ENCODE data around the gene TMEM131.

Gene TMEM131

DNA sequence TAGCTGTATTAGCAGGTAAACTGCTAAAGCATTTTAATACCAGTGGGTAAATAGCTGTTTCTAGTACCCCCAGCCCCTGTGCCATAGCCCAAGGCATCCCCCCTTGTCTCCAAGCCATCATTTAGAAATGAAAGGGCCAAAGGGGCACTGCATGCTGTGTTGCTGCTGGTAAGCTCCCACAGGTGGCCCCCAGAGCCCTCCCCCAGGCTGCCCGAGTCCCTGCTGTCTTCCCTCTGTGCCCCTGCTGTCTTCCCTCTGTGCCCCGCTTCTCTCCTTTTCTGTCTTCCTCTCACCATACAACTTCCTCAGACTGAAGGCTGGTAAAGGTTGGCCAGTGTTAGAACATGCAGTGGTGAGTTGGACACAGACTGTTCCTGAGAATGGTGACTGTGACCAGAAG is 240.3 kb downstream of the TMEM131 start:
- no peak overlapping the region for H3K9ac ChIP-seq (ENCODE audit: low read depth, low read length)
- no peaks in the 10 kb centered on the region for H3K9me3 ChIP-seq (ENCODE audit: control insufficient read depth, insufficient read depth, low read length)
- H3K4me1 ChIP-seq (ENCODE audit: control insufficient read depth, insufficient read depth, low read length) = peaks cover 9% of the 10 kb centered on the region
- no peaks in the 10 kb centered on the region for H3K27me3 ChIP-seq (ENCODE audit: control insufficient read depth, insufficient read depth, low read length)
- no peak overlapping the region for H3K4me3 ChIP-seq (ENCODE audit: low read depth, low read length)
- H3K36me3 ChIP-seq (ENCODE audit: control insufficient read depth, insufficient read depth, low read length) = peaks cover 14% of the 10 kb centered on the region

DNA sequence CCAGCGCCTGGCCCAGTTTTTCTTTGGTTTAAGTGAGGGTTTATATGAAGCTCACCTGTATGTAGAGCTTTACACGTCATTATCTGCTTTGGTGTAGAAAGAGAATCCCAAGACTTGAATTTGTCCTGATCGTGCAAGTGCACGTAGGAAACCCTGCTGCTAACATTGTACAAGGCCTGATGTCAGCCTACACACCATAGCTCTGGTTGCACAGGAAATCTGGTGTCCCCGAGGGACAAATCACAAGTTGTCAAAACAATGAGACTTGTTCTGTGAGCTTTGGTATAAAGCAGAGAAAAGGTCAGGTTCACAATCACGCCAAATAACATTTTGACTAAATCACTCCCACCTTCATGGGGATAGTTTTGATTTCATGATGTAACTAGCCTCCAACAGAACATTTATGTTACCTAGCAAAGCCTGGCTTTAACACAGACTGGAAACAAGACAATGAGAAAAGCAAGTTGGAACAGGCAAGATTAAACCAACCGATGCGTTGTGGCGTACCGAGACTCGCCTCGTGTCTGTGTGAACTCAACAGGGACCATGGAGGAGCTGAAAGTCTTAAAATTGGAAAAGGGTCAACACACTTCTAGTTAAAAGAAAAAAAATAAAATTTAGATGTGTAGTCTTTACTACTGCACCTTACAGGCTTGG is 240.9 kb downstream of the TMEM131 start:
- Histone ChIP-seq H3K9me3 (ENCODE audit: control insufficient read depth, insufficient read depth, low read length) (no peaks in the 10 kb centered on the region), H3K4me1 (ENCODE audit: control insufficient read depth, insufficient read depth, low read length) (peaks cover 9% of the 10 kb centered on the region), H3K9ac (ENCODE audit: low read depth, low read length) (no peak overlapping the region), H3K4me3 (ENCODE audit: low read depth, low read length) (no peak overlapping the region), H3K36me3 (ENCODE audit: control insufficient read depth, insufficient read depth, low read length) (peaks cover 13% of the 10 kb centered on the region), H3K27me3 (ENCODE audit: control insufficient read depth, insufficient read depth, low read length) (no peaks in the 10 kb centered on the region)

DNA sequence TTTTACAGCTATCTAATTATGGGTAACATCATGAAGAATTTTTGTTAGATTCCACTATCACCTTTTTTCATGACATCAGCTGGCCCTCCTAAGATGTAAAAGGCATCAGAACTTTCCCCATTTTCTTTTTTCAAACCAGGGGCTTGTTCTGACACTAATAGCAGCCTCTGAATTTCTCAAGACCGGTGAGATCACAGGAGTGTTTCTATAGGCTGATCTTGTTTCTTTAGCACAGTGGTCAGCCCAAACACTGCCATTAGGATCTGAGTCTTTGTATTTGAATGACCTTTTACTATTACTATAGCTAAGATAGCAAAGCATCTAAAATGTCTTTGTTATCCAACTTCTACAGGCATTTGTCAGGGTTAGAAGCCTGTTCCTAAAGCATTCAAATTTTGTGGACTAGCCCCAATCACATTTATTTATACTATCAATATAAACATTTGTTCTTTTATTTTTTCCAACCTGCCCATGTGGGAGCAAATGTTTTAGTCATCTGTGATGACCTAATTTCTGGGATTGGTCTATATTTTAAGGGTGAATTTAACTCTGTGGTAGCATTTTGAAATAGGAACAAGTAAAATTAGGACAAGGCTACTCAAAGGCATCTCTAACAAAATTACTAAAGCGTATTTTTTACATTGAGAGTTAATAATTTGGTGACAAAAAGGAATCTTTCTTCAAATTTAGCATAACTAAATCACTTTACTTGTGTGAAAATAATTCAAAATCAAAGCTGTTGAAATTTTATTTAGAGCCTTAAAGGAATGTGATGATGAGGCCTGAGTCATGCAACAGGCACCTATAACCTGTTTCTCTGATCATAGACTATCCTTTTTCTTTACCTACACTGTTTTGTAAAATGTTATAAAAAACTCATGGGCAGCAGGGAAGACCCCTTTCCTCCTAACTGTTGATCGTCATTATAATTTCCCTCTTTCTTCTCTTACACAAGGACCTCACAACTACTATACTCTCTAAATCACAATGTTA is 243.1 kb downstream of the TMEM131 start:
- H3K27me3 ChIP-seq (ENCODE audit: control insufficient read depth, insufficient read depth, low read length) = no peaks in the 10 kb centered on the region
- peaks cover 4% of the 10 kb centered on the region for H3K36me3 ChIP-seq (ENCODE audit: control insufficient read depth, insufficient read depth, low read length)
- H3K9me3 ChIP-seq (ENCODE audit: control insufficient read depth, insufficient read depth, low read length) = no peaks in the 10 kb centered on the region
- H3K4me3 ChIP-seq (ENCODE audit: low read depth, low read length) = no peak overlapping the region
- peaks cover 9% of the 10 kb centered on the region for H3K4me1 ChIP-seq (ENCODE audit: control insufficient read depth, insufficient read depth, low read length)
- no peak overlapping the region for H3K9ac ChIP-seq (ENCODE audit: low read depth, low read length)

DNA sequence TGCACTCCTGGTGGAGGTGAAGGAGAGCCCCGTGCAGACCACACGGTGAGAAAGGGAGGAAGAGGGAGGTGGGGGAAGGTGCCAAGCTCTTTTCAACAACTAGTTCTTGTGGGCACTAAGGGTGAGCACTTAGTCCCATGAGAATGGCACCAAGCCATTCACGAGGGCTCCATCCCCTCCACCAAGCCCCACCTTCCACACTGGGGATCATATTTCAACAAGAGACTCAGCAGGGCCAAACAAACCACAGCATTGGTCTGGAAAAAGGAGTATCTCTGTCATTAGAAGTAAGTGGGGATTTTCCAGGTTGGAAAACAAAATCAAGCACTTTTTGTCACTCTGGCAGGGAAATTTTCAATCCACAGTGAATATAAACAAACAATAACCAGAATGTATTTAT is 244.0 kb downstream of the TMEM131 start:
- Histone ChIP-seq H3K9ac (ENCODE audit: low read depth, low read length) (no peak overlapping the region), H3K36me3 (ENCODE audit: control insufficient read depth, insufficient read depth, low read length) (no peaks in the 10 kb centered on the region), H3K4me1 (ENCODE audit: control insufficient read depth, insufficient read depth, low read length) (peaks cover 9% of the 10 kb centered on the region), H3K9me3 (ENCODE audit: control insufficient read depth, insufficient read depth, low read length) (no peaks in the 10 kb centered on the region), H3K27me3 (ENCODE audit: control insufficient read depth, insufficient read depth, low read length) (no peaks in the 10 kb centered on the region), H3K4me3 (ENCODE audit: low read depth, low read length) (no peak overlapping the region)

DNA sequence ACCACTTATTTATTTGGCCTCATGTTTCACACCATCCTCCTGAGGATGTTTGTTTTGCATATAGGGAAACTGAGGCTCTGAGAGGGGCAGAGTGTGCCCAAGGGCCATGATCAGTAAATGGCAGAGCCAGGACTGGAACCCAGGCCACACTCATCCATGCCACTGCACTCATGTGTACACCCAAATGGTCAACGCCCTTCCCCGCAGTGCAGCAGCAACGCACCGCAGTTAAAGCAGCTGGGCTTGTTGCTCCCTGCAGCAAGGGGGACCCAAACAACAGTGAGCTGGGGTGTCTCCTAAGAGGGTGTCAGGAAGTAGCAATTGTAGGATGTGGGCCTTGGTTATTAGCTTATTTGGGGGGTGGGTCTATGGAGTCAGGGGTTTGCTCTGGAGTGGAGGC is 245.7 kb downstream of the TMEM131 start:
- no peaks in the 10 kb centered on the region for H3K27me3 ChIP-seq (ENCODE audit: control insufficient read depth, insufficient read depth, low read length)

DNA sequence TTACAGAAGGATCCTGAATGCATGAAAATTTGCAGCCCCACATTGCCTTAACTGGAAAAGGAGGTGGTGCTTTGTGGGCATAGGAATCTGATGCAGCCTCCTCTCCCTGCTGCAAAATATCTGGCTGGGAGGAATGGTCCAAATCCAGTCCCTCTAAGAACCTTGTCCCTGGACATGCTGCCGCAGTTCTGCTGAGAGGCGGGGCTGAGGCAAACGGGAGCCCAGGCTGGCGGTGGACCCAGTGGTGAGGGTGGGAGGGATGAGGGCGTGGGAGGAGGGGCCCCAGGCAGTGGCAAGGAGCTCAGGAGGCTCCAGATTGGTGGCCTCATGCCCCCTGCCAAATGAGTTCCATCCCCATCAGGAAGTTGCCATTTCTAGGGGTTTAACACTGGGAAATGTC is 246.2 kb downstream of the TMEM131 start:
- Histone ChIP-seq H3K4me3 (ENCODE audit: low read depth, low read length) (no peak overlapping the region), H3K9me3 (ENCODE audit: control insufficient read depth, insufficient read depth, low read length) (no peaks in the 10 kb centered on the region), H3K9ac (ENCODE audit: low read depth, low read length) (no peak overlapping the region), H3K36me3 (ENCODE audit: control insufficient read depth, insufficient read depth, low read length) (no peaks in the 10 kb centered on the region), H3K4me1 (ENCODE audit: control insufficient read depth, insufficient read depth, low read length) (peaks cover 9% of the 10 kb centered on the region), H3K27me3 (ENCODE audit: control insufficient read depth, insufficient read depth, low read length) (no peaks in the 10 kb centered on the region)

More for the DNA sequence above, 245.7 kb downstream of the TMEM131 start:
- Histone ChIP-seq H3K9me3 (ENCODE audit: control insufficient read depth, insufficient read depth, low read length) (no peaks in the 10 kb centered on the region), H3K4me1 (ENCODE audit: control insufficient read depth, insufficient read depth, low read length) (peaks cover 9% of the 10 kb centered on the region), H3K4me3 (ENCODE audit: low read depth, low read length) (no peak overlapping the region), H3K36me3 (ENCODE audit: control insufficient read depth, insufficient read depth, low read length) (no peaks in the 10 kb centered on the region), H3K9ac (ENCODE audit: low read depth, low read length) (no peak overlapping the region)

DNA sequence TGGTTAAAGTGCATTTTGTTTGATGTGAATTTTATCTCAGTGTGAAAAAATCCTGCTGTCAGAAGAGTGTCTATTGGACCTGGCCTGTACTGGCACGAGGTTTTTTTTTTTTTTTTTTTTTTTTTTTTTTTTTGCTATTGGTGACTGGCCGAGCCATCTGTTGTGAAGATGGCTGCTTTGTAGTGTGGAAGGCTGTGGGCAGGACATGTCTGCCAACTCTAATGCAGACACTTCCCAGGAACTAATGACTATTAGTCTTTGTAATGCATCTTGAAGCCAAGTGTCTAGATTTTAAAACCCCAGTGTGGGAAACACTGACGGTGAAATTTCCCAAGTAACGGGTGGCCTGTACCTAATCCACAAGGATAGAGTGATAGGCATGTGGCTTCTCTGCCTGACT is 248.0 kb downstream of the TMEM131 start:
- H3K27me3 ChIP-seq (ENCODE audit: control insufficient read depth, insufficient read depth, low read length) = no peaks in the 10 kb centered on the region
- H3K4me1 ChIP-seq (ENCODE audit: control insufficient read depth, insufficient read depth, low read length) = peaks cover 9% of the 10 kb centered on the region
- H3K36me3 ChIP-seq (ENCODE audit: control insufficient read depth, insufficient read depth, low read length) = no peaks in the 10 kb centered on the region
- no peak overlapping the region for H3K4me3 ChIP-seq (ENCODE audit: low read depth, low read length)
- H3K9ac ChIP-seq (ENCODE audit: low read depth, low read length) = no peak overlapping the region
- no peaks in the 10 kb centered on the region for H3K9me3 ChIP-seq (ENCODE audit: control insufficient read depth, insufficient read depth, low read length)

DNA sequence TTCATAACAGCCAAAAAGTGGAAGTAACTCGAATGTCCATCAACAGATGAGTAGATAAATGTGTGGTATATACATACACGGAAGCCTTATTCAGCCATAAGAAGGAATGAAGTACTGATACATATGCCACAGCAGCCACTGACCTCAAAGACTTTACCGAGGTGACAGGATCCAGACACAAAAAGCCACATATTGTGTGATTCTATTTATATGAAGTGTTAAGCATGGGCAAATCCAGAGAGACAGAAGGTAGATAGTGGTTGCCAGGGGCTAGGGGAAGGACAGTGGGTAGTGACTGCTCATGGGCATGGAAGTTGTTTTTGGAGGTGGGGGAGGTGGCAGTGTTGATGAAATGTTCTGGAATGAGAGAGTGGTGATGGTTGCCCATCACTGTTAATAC is 248.5 kb downstream of the TMEM131 start:
- no peaks in the 10 kb centered on the region for H3K27me3 ChIP-seq (ENCODE audit: control insufficient read depth, insufficient read depth, low read length)
- no peak overlapping the region for H3K9ac ChIP-seq (ENCODE audit: low read depth, low read length)
- no peaks in the 10 kb centered on the region for H3K9me3 ChIP-seq (ENCODE audit: control insufficient read depth, insufficient read depth, low read length)
- H3K4me3 ChIP-seq (ENCODE audit: low read depth, low read length) = no peak overlapping the region
- no peaks in the 10 kb centered on the region for H3K36me3 ChIP-seq (ENCODE audit: control insufficient read depth, insufficient read depth, low read length)
- peaks cover 5% of the 10 kb centered on the region for H3K4me1 ChIP-seq (ENCODE audit: control insufficient read depth, insufficient read depth, low read length)

DNA sequence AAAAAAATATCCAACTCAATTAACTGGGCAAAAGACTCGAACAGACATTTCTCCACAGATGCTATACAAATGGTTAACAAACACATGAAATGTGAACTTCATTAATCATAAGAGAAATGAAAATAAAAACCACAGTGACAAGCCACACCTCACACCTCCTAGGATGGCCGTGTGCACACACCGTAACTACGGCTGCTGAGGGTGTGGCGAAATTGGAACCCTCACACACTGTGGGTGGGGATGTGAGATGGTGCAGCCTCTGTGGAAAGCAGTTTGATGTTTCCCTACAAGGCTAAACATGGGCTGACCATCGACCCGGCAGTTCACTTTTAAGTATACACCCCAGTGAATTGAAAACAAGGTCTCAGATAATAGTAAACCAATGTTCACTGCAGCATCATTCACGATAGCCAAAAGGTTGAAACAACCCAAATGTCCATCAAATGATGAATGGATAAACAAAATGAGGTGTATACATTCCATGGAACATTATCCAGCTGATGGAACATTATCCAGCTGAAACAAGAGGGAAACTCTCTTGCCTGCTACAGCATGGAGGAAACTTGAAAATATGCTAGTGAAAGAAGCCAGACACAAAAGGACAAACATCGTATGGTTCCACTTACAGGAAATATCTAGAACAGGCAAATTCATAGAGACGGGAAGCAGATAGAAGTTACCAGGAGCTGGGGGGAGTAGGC is 250.1 kb downstream of the TMEM131 start:
- H3K4me3 ChIP-seq (ENCODE audit: low read depth, low read length) = no peak overlapping the region
- H3K4me1 ChIP-seq (ENCODE audit: control insufficient read depth, insufficient read depth, low read length) = no peaks in the 10 kb centered on the region
- no peak overlapping the region for H3K9ac ChIP-seq (ENCODE audit: low read depth, low read length)
- no peaks in the 10 kb centered on the region for H3K27me3 ChIP-seq (ENCODE audit: control insufficient read depth, insufficient read depth, low read length)
- no peaks in the 10 kb centered on the region for H3K36me3 ChIP-seq (ENCODE audit: control insufficient read depth, insufficient read depth, low read length)
- no peaks in the 10 kb centered on the region for H3K9me3 ChIP-seq (ENCODE audit: control insufficient read depth, insufficient read depth, low read length)

DNA sequence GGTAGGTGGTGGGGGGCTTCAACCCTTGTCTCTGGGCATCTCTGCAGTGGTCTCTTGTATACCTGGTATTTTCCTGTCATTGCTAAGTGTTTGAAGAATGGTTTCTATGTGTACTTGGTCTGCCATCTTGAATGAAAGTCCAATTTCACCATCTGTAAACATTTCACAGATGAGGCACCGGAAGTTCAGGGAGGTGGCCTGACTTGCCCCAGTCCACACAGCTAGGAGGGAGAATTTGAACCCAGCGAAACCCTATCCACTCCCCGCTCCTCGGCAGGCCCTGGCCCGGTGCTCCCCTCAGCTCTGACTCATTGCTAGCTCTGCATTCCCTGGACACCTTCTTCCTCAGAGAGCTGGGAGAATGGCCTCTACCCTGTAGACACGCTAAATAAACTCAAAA is 251.8 kb downstream of the TMEM131 start:
- Histone ChIP-seq H3K4me1 (ENCODE audit: control insufficient read depth, insufficient read depth, low read length) (no peaks in the 10 kb centered on the region), H3K27me3 (ENCODE audit: control insufficient read depth, insufficient read depth, low read length) (no peaks in the 10 kb centered on the region), H3K9ac (ENCODE audit: low read depth, low read length) (no peak overlapping the region), H3K4me3 (ENCODE audit: low read depth, low read length) (no peak overlapping the region), H3K9me3 (ENCODE audit: control insufficient read depth, insufficient read depth, low read length) (no peaks in the 10 kb centered on the region), H3K36me3 (ENCODE audit: control insufficient read depth, insufficient read depth, low read length) (no peaks in the 10 kb centered on the region)

DNA sequence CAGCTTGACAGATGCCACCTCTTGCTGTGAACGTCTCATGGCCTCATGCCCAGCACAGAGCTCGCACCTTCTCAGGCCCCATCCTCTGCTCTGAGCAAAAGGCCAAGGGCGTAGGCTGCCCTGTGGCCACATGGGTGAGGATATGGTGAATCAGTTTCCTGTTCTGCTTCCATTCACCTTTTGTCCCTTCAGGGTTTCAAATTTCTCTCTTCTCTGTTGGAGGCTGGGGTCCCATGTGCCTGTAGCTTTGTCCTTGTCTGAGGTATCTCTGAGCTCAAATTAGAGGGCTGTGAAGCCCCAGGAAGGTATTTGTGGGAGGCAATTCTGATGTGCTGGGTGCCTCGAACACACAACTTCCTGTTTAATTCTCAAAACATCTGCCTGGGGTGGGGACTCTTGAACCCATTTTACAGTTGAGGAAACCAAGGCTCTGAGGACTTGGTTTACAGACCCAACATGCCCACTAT is 253.3 kb downstream of the TMEM131 start:
- Histone ChIP-seq H3K36me3 (ENCODE audit: control insufficient read depth, insufficient read depth, low read length) (no peaks in the 10 kb centered on the region), H3K27me3 (ENCODE audit: control insufficient read depth, insufficient read depth, low read length) (no peaks in the 10 kb centered on the region), H3K9ac (ENCODE audit: low read depth, low read length) (no peak overlapping the region)

More for the DNA sequence above, 253.3 kb downstream of the TMEM131 start:
- Histone ChIP-seq H3K4me3 (ENCODE audit: low read depth, low read length) (no peak overlapping the region), H3K4me1 (ENCODE audit: control insufficient read depth, insufficient read depth, low read length) (no peaks in the 10 kb centered on the region), H3K9me3 (ENCODE audit: control insufficient read depth, insufficient read depth, low read length) (no peaks in the 10 kb centered on the region)

Data from iPS-15b (cell line).